ENCODE measurements around the gene TPX2. TPM values are rescaled to one million over a fixed set of nuclear protein-coding genes. Genes with fewer than 3 reads are reported as not detected.

Gene TPX2
- total and polyA plus RNA-seq, 7 donors: 0.63 to 8.5 (median 2.2) TPM

- DNase-seq (no peak), ATAC-seq (no peak)
- Histone ChIP-seq H3K27ac (peak overlapping the region; percentile 80), H3K4me3 (peak overlapping the region; percentile 78), H3K9me3 (no peaks in the 10 kb centered on the region), H3K36me3 (ENCODE audit: insufficient read depth in 1 of 2, low read depth in 1 of 2) (peaks cover 0 to 22% of the 10 kb centered on the region in 2 donors), H3K4me1 (peaks cover 44% of the 10 kb centered on the region), H3K27me3 (ENCODE audit: insufficient read depth in 3 of 3, low read length in 2 of 3) (no peaks in the 10 kb centered on the region)
- TF ChIP-seq, protein P1, sequence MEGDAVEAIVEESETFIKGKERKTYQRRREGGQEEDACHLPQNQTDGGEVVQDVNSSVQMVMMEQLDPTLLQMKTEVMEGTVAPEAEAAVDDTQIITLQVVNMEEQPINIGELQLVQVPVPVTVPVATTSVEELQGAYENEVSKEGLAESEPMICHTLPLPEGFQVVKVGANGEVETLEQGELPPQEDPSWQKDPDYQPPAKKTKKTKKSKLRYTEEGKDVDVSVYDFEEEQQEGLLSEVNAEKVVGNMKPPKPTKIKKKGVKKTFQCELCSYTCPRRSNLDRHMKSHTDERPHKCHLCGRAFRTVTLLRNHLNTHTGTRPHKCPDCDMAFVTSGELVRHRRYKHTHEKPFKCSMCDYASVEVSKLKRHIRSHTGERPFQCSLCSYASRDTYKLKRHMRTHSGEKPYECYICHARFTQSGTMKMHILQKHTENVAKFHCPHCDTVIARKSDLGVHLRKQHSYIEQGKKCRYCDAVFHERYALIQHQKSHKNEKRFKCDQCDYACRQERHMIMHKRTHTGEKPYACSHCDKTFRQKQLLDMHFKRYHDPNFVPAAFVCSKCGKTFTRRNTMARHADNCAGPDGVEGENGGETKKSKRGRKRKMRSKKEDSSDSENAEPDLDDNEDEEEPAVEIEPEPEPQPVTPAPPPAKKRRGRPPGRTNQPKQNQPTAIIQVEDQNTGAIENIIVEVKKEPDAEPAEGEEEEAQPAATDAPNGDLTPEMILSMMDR (IDR thresholded peaks at IDR 0.05): no peak
- intact Hi-C loops (cut with DNase I): loop anchor here (5.0 to 10.0 kb wide), 5 partner anchors 93 to 272 kb away; partner anchors contain the start of gene PDRG1 (in 1 of the 2)
- WGBS, 3 donors: 17 to 31% (median 21%) methylated on average over 6 of the region's 6 CpGs
Measured at GRCh38 chr20:31820228-31820627, 81.1 kb downstream of the TPX2 start.

DNA sequence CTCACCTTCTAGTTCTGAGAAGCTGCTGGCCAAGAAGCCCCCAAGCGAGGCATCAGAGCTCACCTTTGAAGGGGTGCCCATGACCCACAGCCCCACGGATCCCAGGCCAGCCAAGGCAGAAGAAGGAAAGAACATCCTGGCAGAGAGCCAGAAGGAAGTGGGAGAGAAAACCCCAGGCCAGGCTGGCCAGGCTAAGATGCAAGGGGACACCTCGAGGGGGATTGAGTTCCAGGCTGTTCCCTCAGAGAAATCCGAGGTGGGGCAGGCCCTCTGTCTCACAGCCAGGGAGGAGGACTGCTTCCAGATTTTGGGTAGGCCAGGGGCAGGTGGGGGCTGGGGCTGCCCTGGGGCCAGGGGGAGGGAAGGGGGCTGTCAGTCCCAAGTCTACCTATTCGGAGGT, 82.3 kb downstream of the TPX2 start:
- WGBS, 3 donors: 14 to 29% (median 20%) methylated on average over 5 of the region's 5 CpGs
- H3K36me3 ChIP-seq (ENCODE audit: insufficient read depth in 1 of 2, low read depth in 1 of 2): peaks cover 0 to 34% of the 10 kb centered on the region in 2 donors
- intact Hi-C loops (cut with DNase I): loop anchor here (5.0 to 10.0 kb wide), 5 partner anchors 94 to 271 kb away; partner anchors contain the start of gene PDRG1 (in 1 of the 2)
- H3K4me1 ChIP-seq: peaks cover 41% of the 10 kb centered on the region
- no peaks in the 10 kb centered on the region for H3K9me3 ChIP-seq
- H3K27me3 ChIP-seq (ENCODE audit: insufficient read depth in 3 of 3, low read length in 2 of 3): no peaks in the 10 kb centered on the region
- DNase-seq: peak in 1 of 2 donors; percentile 61
- peak overlapping the region; percentile 78 for H3K4me3 ChIP-seq
- peak overlapping the region; percentile 80 for H3K27ac ChIP-seq
- TF ChIP-seq, protein P1 (IDR thresholded peaks at IDR 0.05): no peak
- peak in 2 of 4 donors; percentile 18 to 28 for ATAC-seq

DNA sequence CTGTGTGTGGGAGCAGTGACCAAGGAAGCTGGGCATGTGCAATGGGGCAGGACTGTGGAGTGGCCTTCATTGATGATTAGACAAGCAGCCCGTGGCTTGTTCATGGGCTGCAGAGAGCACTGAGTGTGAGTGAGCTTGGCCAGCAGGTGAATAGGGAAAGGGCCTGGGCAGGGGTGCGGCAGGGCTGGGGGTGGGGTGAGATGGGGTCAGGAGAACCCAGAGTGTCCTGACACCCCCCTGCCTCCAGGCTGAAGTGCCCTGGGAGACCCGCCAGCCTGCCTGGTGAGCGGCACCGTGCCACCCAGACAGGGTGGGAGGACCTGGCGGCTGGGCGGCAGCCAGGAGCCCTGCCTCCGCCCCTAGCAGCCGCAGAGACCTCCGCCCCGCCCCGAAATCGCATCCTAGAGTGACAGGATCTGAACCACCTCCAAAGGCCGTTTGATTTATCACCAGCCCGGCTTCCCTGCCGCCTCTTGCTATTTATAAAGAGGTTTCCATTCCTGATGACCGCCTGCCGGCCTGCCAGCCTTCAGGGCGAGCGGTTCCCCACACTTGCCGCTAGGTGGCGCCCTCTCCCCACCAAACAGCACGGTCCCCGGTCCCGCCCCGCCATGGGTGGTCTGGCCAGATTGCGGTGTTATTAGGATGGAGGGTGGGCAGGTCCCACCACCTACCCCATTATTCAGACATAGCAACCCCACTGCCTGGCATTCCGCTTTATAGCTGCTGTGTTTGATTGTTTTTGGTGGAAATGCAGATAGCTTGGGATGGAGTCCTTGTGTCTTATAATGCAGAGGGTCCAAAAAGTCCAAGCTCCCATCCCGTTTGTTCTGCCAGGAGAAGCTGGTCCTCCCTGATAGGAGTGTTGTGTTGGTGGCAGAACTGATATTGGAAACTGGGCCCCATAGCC, 83.6 kb downstream of the TPX2 start:
- no peaks in the 10 kb centered on the region for H3K27me3 ChIP-seq (ENCODE audit: insufficient read depth in 3 of 3, low read length in 2 of 3)
- DNase-seq (peak; percentile 85 to 93), ATAC-seq (peak; percentile 76 to 82 (median 79))
- intact Hi-C loops (cut with DNase I): loop anchor here (2.0 to 10.0 kb wide), 6 partner anchors 95 to 270 kb away; partner anchors contain the start of gene PDRG1 (in 1 of the 2)
- H3K27ac ChIP-seq: peak overlapping the region; percentile 80
- H3K36me3 ChIP-seq (ENCODE audit: insufficient read depth in 1 of 2, low read depth in 1 of 2): peaks cover 0 to 47% of the 10 kb centered on the region in 2 donors
- H3K4me1 ChIP-seq: peaks cover 42% of the 10 kb centered on the region
- H3K9me3 ChIP-seq: no peaks in the 10 kb centered on the region
- TF ChIP-seq, protein P1 (IDR thresholded peaks at IDR 0.05): peak; percentile 100
- H3K4me3 ChIP-seq: peak overlapping the region; percentile 78
- WGBS, 3 donors: 2 to 7% (median 3%) methylated on average over 29 of the region's 29 CpGs

- DNase-seq (peak in 1 of 2 donors; percentile 53), ATAC-seq (no peak)
- H3K4me1 ChIP-seq: peaks cover 41% of the 10 kb centered on the region
- TF ChIP-seq, protein P1 (IDR thresholded peaks at IDR 0.05): no peak
- intact Hi-C loops (cut with DNase I): loop anchor here (2.0 to 10.0 kb wide), 6 partner anchors 96 to 269 kb away; partner anchors contain the start of gene PDRG1 (in 1 of the 2)
- peak overlapping the region; percentile 50 for H3K27ac ChIP-seq
- H3K36me3 ChIP-seq (ENCODE audit: insufficient read depth in 1 of 2, low read depth in 1 of 2): peaks cover 0 to 56% of the 10 kb centered on the region in 2 donors
- WGBS, 3 donors: 38 to 60% (median 43%) methylated on average over 13 to 14 of the region's 14 CpGs
- peak overlapping the region; percentile 45 for H3K4me3 ChIP-seq
- H3K9me3 ChIP-seq: no peaks in the 10 kb centered on the region
- H3K27me3 ChIP-seq (ENCODE audit: insufficient read depth in 3 of 3, low read length in 2 of 3): no peaks in the 10 kb centered on the region
Measured at GRCh38 chr20:31823360-31824124, 84.5 kb downstream of the TPX2 start.
